ENCODE results near the gene CDH13.

Gene CDH13

DNA sequence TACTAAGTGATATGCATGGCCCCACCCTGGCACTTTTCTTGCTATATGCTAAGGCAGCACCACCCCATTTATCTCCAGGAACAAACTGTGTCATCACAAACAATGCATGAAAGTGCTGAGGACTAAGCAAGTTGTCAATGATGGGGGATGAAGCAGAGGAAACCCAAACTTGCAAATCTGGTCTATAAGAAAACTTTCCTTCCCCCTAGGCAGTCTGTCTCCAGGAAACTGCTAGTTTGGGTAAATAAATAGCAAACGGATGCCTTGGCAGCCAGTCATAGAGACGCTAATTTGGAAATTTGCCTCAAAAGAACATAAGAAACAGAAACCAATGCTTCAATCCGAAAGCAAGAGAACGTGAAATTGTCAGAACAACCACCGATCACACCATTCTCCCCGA lies 1175.4 kb downstream of the CDH13 start:
- TF ChIP-seq SIN3A (IDR thresholded peaks at IDR 0.05; ENCODE audit: borderline replicate concordance, insufficient read depth, low read length), result no peak
- no peak for TF ChIP-seq POLR2AphosphoS5 (IDR thresholded peaks at IDR 0.05; ENCODE audit: low read depth, low read length)
- TF ChIP-seq TAF1 (IDR thresholded peaks at IDR 0.05; ENCODE audit: borderline replicate concordance, insufficient read depth, low read length), result no peak
- TF ChIP-seq, protein P1, sequence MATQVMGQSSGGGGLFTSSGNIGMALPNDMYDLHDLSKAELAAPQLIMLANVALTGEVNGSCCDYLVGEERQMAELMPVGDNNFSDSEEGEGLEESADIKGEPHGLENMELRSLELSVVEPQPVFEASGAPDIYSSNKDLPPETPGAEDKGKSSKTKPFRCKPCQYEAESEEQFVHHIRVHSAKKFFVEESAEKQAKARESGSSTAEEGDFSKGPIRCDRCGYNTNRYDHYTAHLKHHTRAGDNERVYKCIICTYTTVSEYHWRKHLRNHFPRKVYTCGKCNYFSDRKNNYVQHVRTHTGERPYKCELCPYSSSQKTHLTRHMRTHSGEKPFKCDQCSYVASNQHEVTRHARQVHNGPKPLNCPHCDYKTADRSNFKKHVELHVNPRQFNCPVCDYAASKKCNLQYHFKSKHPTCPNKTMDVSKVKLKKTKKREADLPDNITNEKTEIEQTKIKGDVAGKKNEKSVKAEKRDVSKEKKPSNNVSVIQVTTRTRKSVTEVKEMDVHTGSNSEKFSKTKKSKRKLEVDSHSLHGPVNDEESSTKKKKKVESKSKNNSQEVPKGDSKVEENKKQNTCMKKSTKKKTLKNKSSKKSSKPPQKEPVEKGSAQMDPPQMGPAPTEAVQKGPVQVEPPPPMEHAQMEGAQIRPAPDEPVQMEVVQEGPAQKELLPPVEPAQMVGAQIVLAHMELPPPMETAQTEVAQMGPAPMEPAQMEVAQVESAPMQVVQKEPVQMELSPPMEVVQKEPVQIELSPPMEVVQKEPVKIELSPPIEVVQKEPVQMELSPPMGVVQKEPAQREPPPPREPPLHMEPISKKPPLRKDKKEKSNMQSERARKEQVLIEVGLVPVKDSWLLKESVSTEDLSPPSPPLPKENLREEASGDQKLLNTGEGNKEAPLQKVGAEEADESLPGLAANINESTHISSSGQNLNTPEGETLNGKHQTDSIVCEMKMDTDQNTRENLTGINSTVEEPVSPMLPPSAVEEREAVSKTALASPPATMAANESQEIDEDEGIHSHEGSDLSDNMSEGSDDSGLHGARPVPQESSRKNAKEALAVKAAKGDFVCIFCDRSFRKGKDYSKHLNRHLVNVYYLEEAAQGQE (IDR thresholded peaks at IDR 0.05; ENCODE audit: insufficient read depth in 1 of 2, low read depth in 2 of 2, low read length in 2 of 2), result no peak
- TF ChIP-seq FOXP2 (optimal IDR thresholded peaks at IDR 0.05; ENCODE audit: borderline replicate concordance, extremely low read depth, extremely low read length, insufficient read depth), result no peak

DNA sequence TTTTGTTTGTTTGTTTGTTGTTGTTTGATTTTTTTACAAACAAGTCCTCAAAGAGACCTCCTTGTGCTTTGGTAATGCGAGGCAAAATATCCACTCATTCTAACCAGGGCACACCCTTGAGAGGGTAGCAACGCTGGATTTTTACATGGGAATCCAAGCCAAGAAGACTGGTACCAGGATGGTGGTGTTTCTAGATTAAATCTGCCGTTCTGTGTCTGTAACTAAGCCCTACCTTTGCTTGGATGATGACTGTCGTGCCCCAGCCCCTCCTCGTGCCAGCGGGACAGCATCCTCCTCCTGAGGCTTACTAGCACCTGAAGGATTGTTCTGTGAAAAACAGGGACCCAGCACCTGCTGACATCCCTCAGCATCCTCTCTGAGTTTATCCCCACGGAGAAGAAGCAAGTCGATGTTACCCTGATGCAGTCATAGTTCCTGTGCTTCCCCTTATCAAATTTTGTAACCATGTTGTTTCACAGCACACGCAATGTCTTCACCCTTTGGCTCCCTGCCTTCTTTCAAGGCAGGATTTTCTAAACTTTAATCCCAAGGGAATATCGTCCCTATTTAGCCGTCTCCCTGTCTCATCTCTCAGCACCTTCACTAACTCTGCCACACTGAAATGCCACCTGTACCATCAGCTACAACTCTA lies 1175.9 kb downstream of the CDH13 start:
- TF ChIP-seq SIN3A (IDR thresholded peaks at IDR 0.05; ENCODE audit: borderline replicate concordance, insufficient read depth, low read length), result no peak
- no peak for TF ChIP-seq TAF1 (IDR thresholded peaks at IDR 0.05; ENCODE audit: borderline replicate concordance, insufficient read depth, low read length)
- no peak for TF ChIP-seq FOXP2 (optimal IDR thresholded peaks at IDR 0.05; ENCODE audit: borderline replicate concordance, extremely low read depth, extremely low read length, insufficient read depth)
- TF ChIP-seq, protein P1 (IDR thresholded peaks at IDR 0.05; ENCODE audit: insufficient read depth in 1 of 2, low read depth in 2 of 2, low read length in 2 of 2), result no peak
- TF ChIP-seq POLR2AphosphoS5 (IDR thresholded peaks at IDR 0.05; ENCODE audit: low read depth, low read length), result no peak

DNA sequence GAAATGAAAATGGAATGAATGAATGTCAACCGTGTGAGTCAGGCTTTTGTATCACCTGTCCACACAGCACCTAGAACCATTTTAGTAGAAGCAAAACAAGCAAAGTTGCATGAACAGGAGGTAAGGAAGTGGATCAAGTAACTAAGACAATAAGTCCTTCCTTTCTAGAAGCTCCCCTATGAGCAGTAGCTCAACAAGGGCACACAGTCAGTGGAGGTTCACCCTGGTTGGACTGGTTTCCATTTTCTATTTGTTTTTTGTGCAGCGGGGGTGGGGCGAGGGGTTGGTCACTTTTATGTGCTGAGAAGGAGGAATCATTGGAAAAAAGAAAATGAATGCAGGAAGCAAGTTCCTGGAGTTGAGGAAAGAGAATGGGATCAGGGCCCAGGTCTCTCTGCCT lies 1177.0 kb downstream of the CDH13 start:
- TF ChIP-seq POLR2AphosphoS5 (IDR thresholded peaks at IDR 0.05; ENCODE audit: low read depth, low read length) (no peak), SIN3A (IDR thresholded peaks at IDR 0.05; ENCODE audit: borderline replicate concordance, insufficient read depth, low read length) (no peak), TAF1 (IDR thresholded peaks at IDR 0.05; ENCODE audit: borderline replicate concordance, insufficient read depth, low read length) (no peak), FOXP2 (optimal IDR thresholded peaks at IDR 0.05; ENCODE audit: borderline replicate concordance, extremely low read depth, extremely low read length, insufficient read depth) (no peak)
- TF ChIP-seq, protein P1 (IDR thresholded peaks at IDR 0.05; ENCODE audit: insufficient read depth in 1 of 2, low read depth in 2 of 2, low read length in 2 of 2), result no peak

DNA sequence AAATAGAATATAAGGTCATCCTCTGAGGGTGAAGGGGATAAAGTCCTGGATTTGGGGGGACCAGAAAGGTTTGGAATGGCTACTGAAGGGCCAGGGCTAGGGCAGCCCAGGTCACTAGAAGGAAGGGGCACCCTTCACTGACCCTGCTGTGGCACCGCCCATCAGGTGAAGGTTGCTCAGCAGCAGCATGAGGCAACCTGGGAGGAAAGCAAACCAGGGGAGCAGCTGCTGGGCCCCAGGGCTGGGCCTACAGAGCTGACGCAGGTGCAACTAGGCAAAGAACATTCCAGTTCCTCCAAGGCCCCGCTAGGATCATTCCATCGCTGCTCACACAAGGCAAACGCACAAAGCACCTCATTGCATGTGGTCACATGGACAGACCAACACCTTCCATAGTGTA lies 1177.6 kb downstream of the CDH13 start:
- TF ChIP-seq FOXP2 (optimal IDR thresholded peaks at IDR 0.05; ENCODE audit: borderline replicate concordance, extremely low read depth, extremely low read length, insufficient read depth) (no peak), SIN3A (IDR thresholded peaks at IDR 0.05; ENCODE audit: borderline replicate concordance, insufficient read depth, low read length) (no peak), TAF1 (IDR thresholded peaks at IDR 0.05; ENCODE audit: borderline replicate concordance, insufficient read depth, low read length) (no peak), POLR2AphosphoS5 (IDR thresholded peaks at IDR 0.05; ENCODE audit: low read depth, low read length) (no peak)
- TF ChIP-seq, protein P1 (IDR thresholded peaks at IDR 0.05; ENCODE audit: insufficient read depth in 1 of 2, low read depth in 2 of 2, low read length in 2 of 2), result no peak
